Stimulated activated naive CD8-positive, alpha-beta T cell treated with anti-CD3 and anti-CD28 coated beads, Interleukin-15, Interleukin-2, amounts not matched to agents 100 ng/mL and 50 ng/mL, for 24 hours (primary cell): ENCODE measurements around the gene NXPH1.

ENCODE experiments used
- H3K27ac Mint-ChIP-seq: one replicate; pipeline ENCODE4 v1.8.0; 2021; ENCODE audit warnings: mild to moderate bottlenecking, mixed read lengths
- H3K27me3 Mint-ChIP-seq: one replicate; pipeline ENCODE4 v1.8.0; 2021; ENCODE audit warnings: mixed read lengths
- H3K36me3 Mint-ChIP-seq: one replicate; pipeline ENCODE4 v1.8.0; 2021; ENCODE audit warnings: low read depth, mixed read lengths
- H3K4me1 Mint-ChIP-seq: one replicate; pipeline ENCODE4 v1.8.0; 2021; ENCODE audit warnings: low read depth, mixed read lengths
- H3K4me3 Mint-ChIP-seq: one replicate; pipeline ENCODE4 v1.8.0; 2021; ENCODE audit warnings: mild to moderate bottlenecking, mixed read lengths
- H3K9me3 Mint-ChIP-seq: one replicate; pipeline ENCODE4 v1.8.0; 2021; ENCODE audit warnings: mixed read lengths

The NXPH1 gene

GRCh38 chr7:8433477-8434289 is at the start of gene NXPH1:
Gene NXPH1, plus strand, starts transcription at chr7:8433609.
- H3K4me3 Mint-ChIP-seq = peak within 1 kb of the TSS; percentile 40
- peaks cover 15% of the 10 kb centered on the region for H3K4me1 Mint-ChIP-seq
- H3K36me3 Mint-ChIP-seq = peaks cover 4% of the 10 kb centered on the region
- H3K27ac Mint-ChIP-seq = peak within 1 kb of the TSS; percentile 56
- H3K9me3 Mint-ChIP-seq = no peaks in the 10 kb centered on the region
- peaks cover 76% of the 10 kb centered on the region for H3K27me3 Mint-ChIP-seq

GRCh38 chr7:8384901-8385300 is 48.5 kb upstream of the NXPH1 start:
- no peaks in the 10 kb centered on the region for H3K36me3 Mint-ChIP-seq
- H3K4me3 Mint-ChIP-seq = no peak overlapping the region
- no peaks in the 10 kb centered on the region for H3K4me1 Mint-ChIP-seq
- no peaks in the 10 kb centered on the region for H3K9me3 Mint-ChIP-seq
- H3K27me3 Mint-ChIP-seq = peaks cover 15% of the 10 kb centered on the region
- no peak overlapping the region for H3K27ac Mint-ChIP-seq

GRCh38 chr7:8386926-8387550 is 46.4 kb upstream of the NXPH1 start:
- no peaks in the 10 kb centered on the region for H3K9me3 Mint-ChIP-seq
- no peaks in the 10 kb centered on the region for H3K4me1 Mint-ChIP-seq
- peaks cover 21% of the 10 kb centered on the region for H3K27me3 Mint-ChIP-seq
- H3K27ac Mint-ChIP-seq = no peak overlapping the region
- H3K4me3 Mint-ChIP-seq = no peak overlapping the region
- no peaks in the 10 kb centered on the region for H3K36me3 Mint-ChIP-seq

GRCh38 chr7:8387551-8388256 is 45.7 kb upstream of the NXPH1 start:
- Mint-ChIP-seq H3K27ac (no peak overlapping the region), H3K36me3 (no peaks in the 10 kb centered on the region), H3K27me3 (peaks cover 21% of the 10 kb centered on the region), H3K4me3 (no peak overlapping the region), H3K9me3 (no peaks in the 10 kb centered on the region), H3K4me1 (no peaks in the 10 kb centered on the region)

GRCh38 chr7:8388257-8388625 is 45.2 kb upstream of the NXPH1 start:
- no peaks in the 10 kb centered on the region for H3K4me1 Mint-ChIP-seq
- H3K4me3 Mint-ChIP-seq = no peak overlapping the region
- H3K27ac Mint-ChIP-seq = no peak overlapping the region
- no peaks in the 10 kb centered on the region for H3K9me3 Mint-ChIP-seq
- H3K27me3 Mint-ChIP-seq = peaks cover 18% of the 10 kb centered on the region
- H3K36me3 Mint-ChIP-seq = no peaks in the 10 kb centered on the region

- Mint-ChIP-seq H3K4me3 (no peak overlapping the region), H3K27me3 (peaks cover 18% of the 10 kb centered on the region), H3K27ac (no peak overlapping the region), H3K9me3 (no peaks in the 10 kb centered on the region), H3K4me1 (no peaks in the 10 kb centered on the region), H3K36me3 (no peaks in the 10 kb centered on the region)
Observed at GRCh38 chr7:8389593-8390261, 43.7 kb upstream of the NXPH1 start.

GRCh38 chr7:8390262-8390626 is 43.2 kb upstream of the NXPH1 start:
- no peaks in the 10 kb centered on the region for H3K36me3 Mint-ChIP-seq
- H3K27me3 Mint-ChIP-seq = peaks cover 18% of the 10 kb centered on the region

GRCh38 chr7:8391353-8392062 is 41.9 kb upstream of the NXPH1 start:
- Mint-ChIP-seq H3K9me3 (no peaks in the 10 kb centered on the region), H3K4me3 (no peak overlapping the region), H3K27me3 (peaks cover 21% of the 10 kb centered on the region), H3K4me1 (no peaks in the 10 kb centered on the region), H3K27ac (no peak overlapping the region), H3K36me3 (no peaks in the 10 kb centered on the region)

More at GRCh38 chr7:8390262-8390626, 43.2 kb upstream of the NXPH1 start:
- no peak overlapping the region for H3K27ac Mint-ChIP-seq
- H3K9me3 Mint-ChIP-seq = no peaks in the 10 kb centered on the region
- H3K4me1 Mint-ChIP-seq = no peaks in the 10 kb centered on the region
- H3K4me3 Mint-ChIP-seq = no peak overlapping the region

GRCh38 chr7:8396294-8396693 is 37.1 kb upstream of the NXPH1 start:
- H3K36me3 Mint-ChIP-seq = no peaks in the 10 kb centered on the region
- peaks cover 14% of the 10 kb centered on the region for H3K27me3 Mint-ChIP-seq
- no peaks in the 10 kb centered on the region for H3K9me3 Mint-ChIP-seq
- H3K4me1 Mint-ChIP-seq = no peaks in the 10 kb centered on the region
- H3K4me3 Mint-ChIP-seq = no peak overlapping the region
- H3K27ac Mint-ChIP-seq = no peak overlapping the region

GRCh38 chr7:8408871-8409270 is 24.5 kb upstream of the NXPH1 start:
- H3K27ac Mint-ChIP-seq = no peak overlapping the region
- H3K4me1 Mint-ChIP-seq = no peaks in the 10 kb centered on the region
- H3K36me3 Mint-ChIP-seq = no peaks in the 10 kb centered on the region
- no peak overlapping the region for H3K4me3 Mint-ChIP-seq
- no peaks in the 10 kb centered on the region for H3K9me3 Mint-ChIP-seq
- peaks cover 4% of the 10 kb centered on the region for H3K27me3 Mint-ChIP-seq

GRCh38 chr7:8411103-8411502 is 22.3 kb upstream of the NXPH1 start:
- Mint-ChIP-seq H3K36me3 (no peaks in the 10 kb centered on the region), H3K4me1 (no peaks in the 10 kb centered on the region), H3K27me3 (peaks cover 4% of the 10 kb centered on the region), H3K4me3 (no peak overlapping the region), H3K27ac (no peak overlapping the region), H3K9me3 (no peaks in the 10 kb centered on the region)

GRCh38 chr7:8413600-8413999 is 19.8 kb upstream of the NXPH1 start:
- H3K27me3 Mint-ChIP-seq = peaks cover 8% of the 10 kb centered on the region
- H3K36me3 Mint-ChIP-seq = no peaks in the 10 kb centered on the region
- no peak overlapping the region for H3K4me3 Mint-ChIP-seq
- H3K9me3 Mint-ChIP-seq = no peaks in the 10 kb centered on the region
- H3K4me1 Mint-ChIP-seq = no peaks in the 10 kb centered on the region
- no peak overlapping the region for H3K27ac Mint-ChIP-seq

- Mint-ChIP-seq H3K9me3 (no peaks in the 10 kb centered on the region), H3K4me3 (no peak overlapping the region), H3K27ac (no peak overlapping the region), H3K4me1 (no peaks in the 10 kb centered on the region), H3K27me3 (peaks cover 4% of the 10 kb centered on the region), H3K36me3 (no peaks in the 10 kb centered on the region)
Observed at GRCh38 chr7:8418629-8419245, 14.7 kb upstream of the NXPH1 start.

- no peaks in the 10 kb centered on the region for H3K4me1 Mint-ChIP-seq
- peaks cover 4% of the 10 kb centered on the region for H3K27me3 Mint-ChIP-seq
- no peak overlapping the region for H3K4me3 Mint-ChIP-seq
- no peaks in the 10 kb centered on the region for H3K9me3 Mint-ChIP-seq
- no peaks in the 10 kb centered on the region for H3K36me3 Mint-ChIP-seq
- H3K27ac Mint-ChIP-seq = no peak overlapping the region
Observed at GRCh38 chr7:8422177-8422576, 11.2 kb upstream of the NXPH1 start.
